Ishikawa (cell line): ENCODE measurements around the gene PLPP7.

Source experiments
- CEBPB ChIP-seq: IDR thresholded peaks from 2 replicates; pipeline ENCODE4 v1.6.1; 2012
- CREB1 ChIP-seq: IDR thresholded peaks from 2 replicates; pipeline ENCODE4 v1.6.1; 2012; ENCODE audit warnings: low read depth
- EGR1 ChIP-seq: IDR thresholded peaks from 2 replicates; pipeline ENCODE4 v1.6.1; 2012
- EP300 ChIP-seq: IDR thresholded peaks from 2 replicates; pipeline ENCODE4 v1.6.1; 2012; ENCODE audit warnings: borderline replicate concordance
- FOXM1 ChIP-seq: IDR thresholded peaks from 2 replicates; pipeline ENCODE4 v1.6.1; 2012; ENCODE audit warnings: low read depth, borderline replicate concordance
- MAX ChIP-seq: IDR thresholded peaks from 2 replicates; pipeline ENCODE4 v1.6.1; 2012
- NFIC ChIP-seq: IDR thresholded peaks from 2 replicates; pipeline ENCODE4 v1.6.1; 2012
- RAD21 ChIP-seq: IDR thresholded peaks from 2 replicates; pipeline ENCODE4 v1.6.1; 2012; ENCODE audit warnings: low read depth
- REST ChIP-seq: IDR thresholded peaks from 2 replicates; pipeline ENCODE4 v1.6.1; 2012; ENCODE audit warnings: low read depth, mild to moderate bottlenecking
- TAF1 ChIP-seq: IDR thresholded peaks from 2 replicates; pipeline ENCODE4 v1.6.1; 2012; ENCODE audit warnings: low read depth, mild to moderate bottlenecking
- TCF12 ChIP-seq: IDR thresholded peaks from 2 replicates; pipeline ENCODE4 v1.6.1; 2012; ENCODE audit warnings: low read depth
- TEAD4 ChIP-seq: IDR thresholded peaks from 2 replicates; pipeline ENCODE4 v1.6.1; 2012
- USF1 ChIP-seq: IDR thresholded peaks from 2 replicates; pipeline ENCODE4 v1.6.1; 2012
- YY1 ChIP-seq: IDR thresholded peaks from 2 replicates; pipeline ENCODE4 v1.6.1; 2012; ENCODE audit warnings: low read depth
- ZBTB7A ChIP-seq: IDR thresholded peaks from 2 replicates; pipeline ENCODE4 v1.6.1; 2012; ENCODE audit warnings: low read depth

Gene PLPP7

GRCh38 chr9:131337131-131337848 is 47.8 kb downstream of the PLPP7 start:
- TF ChIP-seq TEAD4 (no peak), YY1 (no peak), RAD21 (no peak), ZBTB7A (no peak), REST (no peak), NFIC (no peak), EGR1 (no peak), MAX (no peak), FOXM1 (no peak), CREB1 (no peak), TAF1 (no peak)

GRCh38 chr9:131346559-131346958 is 57.0 kb downstream of the PLPP7 start:
- TF ChIP-seq TAF1 (no peak), NFIC (no peak), CREB1 (no peak), CEBPB (no peak), RAD21 (no peak), TCF12 (no peak), EGR1 (no peak), ZBTB7A (no peak), REST (no peak), USF1 (no peak), MAX (no peak)

GRCh38 chr9:131347376-131348020 is 58.0 kb downstream of the PLPP7 start:
- TF ChIP-seq EP300 = no peak
- TF ChIP-seq USF1 = no peak
- TF ChIP-seq REST = no peak
- TF ChIP-seq RAD21 = no peak
- TF ChIP-seq MAX = 0 out of 2 replicates have a peak, but pooled peaks have one; percentile 25
- TF ChIP-seq EGR1 = peak; percentile 32; the same call in 1 of the 2 replicates
- peak; percentile 36; the same call in 1 of the 2 replicates for TF ChIP-seq NFIC
- no peak for TF ChIP-seq YY1
- no peak for TF ChIP-seq CREB1
